HG03103 (cell line): ENCODE results near the gene ALDH18A1.
A peak's percentile ranks its signal among the peaks of the same experiment; 100 is the strongest.

Source experiments
- ATAC-seq: cut with Tn5 transposase; IDR thresholded peaks from one replicate; pipeline ENCODE4 v1.9.1; 2021; ENCODE audit warnings: low read depth; ENCODE audit not compliant: unreplicated experiment

ALDH18A1 gene

DNA sequence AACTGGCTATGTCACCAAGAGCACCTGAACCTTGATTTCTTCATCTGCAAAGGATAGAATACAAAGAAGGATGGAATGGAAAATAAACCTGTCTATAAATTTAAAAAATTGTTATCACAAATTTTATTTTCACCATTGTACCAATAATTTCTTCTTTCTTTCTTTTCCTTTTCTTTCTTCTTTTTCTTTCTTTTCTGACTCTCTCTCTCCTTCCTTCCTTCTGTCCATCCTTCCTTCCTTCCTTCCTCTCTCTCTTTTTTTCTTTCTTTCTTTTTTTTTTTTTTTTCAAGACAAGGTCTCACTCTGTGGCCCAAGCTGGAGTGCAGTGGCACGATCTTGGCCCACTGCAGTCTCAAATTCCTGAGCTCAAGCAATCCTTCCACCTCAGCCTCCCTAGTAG, 58.7 kb downstream of the ALDH18A1 start:
- ATAC-seq: no peak

- no peak for ATAC-seq
These were observed 68.5 kb downstream of the ALDH18A1 start for GRCh38 chr10:95588025-95588424.

DNA sequence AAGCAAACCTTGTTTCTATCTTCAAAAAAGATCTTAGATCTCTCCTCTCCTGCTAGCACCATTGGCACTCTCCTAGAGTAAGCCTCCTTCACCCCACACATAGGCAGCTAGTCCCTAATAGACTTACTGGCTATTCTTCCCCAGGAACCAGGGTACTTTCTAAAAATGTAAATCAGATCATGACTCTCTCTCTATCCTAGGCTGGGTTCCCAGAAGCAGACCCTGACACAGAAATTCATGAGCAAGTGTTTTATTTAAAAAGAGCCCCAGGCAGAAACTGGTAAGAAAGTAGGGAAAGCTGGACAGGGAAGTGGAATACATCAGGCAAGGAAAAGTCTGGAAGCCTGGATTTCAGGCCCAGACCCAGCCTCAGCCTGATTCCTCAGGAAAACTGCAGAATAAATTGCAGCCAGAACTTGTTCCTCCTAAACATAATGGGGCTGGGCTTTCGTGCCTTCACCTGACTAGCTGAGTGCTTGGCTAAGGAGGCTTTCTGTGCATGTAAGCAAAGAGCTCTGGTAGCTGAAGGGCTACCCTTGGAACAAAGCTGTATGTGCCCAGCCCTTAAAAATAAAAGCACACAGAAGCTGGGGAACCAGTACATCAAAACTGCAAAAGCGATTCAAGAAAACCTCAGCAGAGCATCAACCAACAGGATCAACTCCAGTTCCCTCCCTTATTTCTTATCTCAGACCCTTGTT, 76.5 kb downstream of the ALDH18A1 start:
- no peak for ATAC-seq

GRCh38 chr10:95579292-95579691, 77.2 kb downstream of the ALDH18A1 start:
- no peak for ATAC-seq

GRCh38 chr10:95578619-95579018, 77.9 kb downstream of the ALDH18A1 start:
- ATAC-seq: no peak

GRCh38 chr10:95574649-95575365, 81.7 kb downstream of the ALDH18A1 start:
- no peak for ATAC-seq

GRCh38 chr10:95573964-95574604, 82.4 kb downstream of the ALDH18A1 start:
- no peak for ATAC-seq

- ATAC-seq: no peak
These were observed 83.0 kb downstream of the ALDH18A1 start for GRCh38 chr10:95573527-95573926.

GRCh38 chr10:95572131-95572820, 84.2 kb downstream of the ALDH18A1 start:
- ATAC-seq: no peak

GRCh38 chr10:95571390-95571789, 85.1 kb downstream of the ALDH18A1 start:
- ATAC-seq: no peak

GRCh38 chr10:95569368-95569767, 87.1 kb downstream of the ALDH18A1 start:
- ATAC-seq: no peak

- ATAC-seq: no peak
These were observed 88.4 kb downstream of the ALDH18A1 start for GRCh38 chr10:95567903-95568630.

DNA sequence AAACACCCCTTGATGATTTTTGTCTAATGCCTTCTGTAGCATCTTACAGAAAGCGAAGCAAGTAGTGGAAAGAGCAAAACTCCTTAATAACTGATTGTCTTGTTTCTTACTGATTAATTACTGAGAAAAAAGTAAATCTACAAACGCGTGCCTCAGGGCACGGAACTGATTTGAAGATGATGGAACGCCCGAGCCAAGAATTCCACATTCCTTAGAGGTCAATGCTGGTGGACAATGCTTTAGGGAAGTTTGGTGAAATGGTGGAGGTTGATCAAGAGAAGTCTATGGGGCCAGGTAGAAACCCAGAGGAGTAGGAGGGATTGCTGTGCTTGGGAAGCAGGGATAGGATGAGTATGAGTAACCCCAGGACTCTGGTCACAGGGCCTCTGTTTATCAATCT, 90.4 kb downstream of the ALDH18A1 start:
- ATAC-seq: no peak

- ATAC-seq: no peak
These were observed 91.2 kb downstream of the ALDH18A1 start for GRCh38 chr10:95565336-95565735.

- ATAC-seq: no peak
These were observed 92.2 kb downstream of the ALDH18A1 start for GRCh38 chr10:95564291-95564690.

GRCh38 chr10:95562341-95562965, 94.1 kb downstream of the ALDH18A1 start:
- ATAC-seq: no peak

GRCh38 chr10:95561864-95562177, 94.7 kb downstream of the ALDH18A1 start:
- no peak for ATAC-seq

GRCh38 chr10:95561177-95561863, 95.2 kb downstream of the ALDH18A1 start, which contains the start of gene SORBS1:
Gene SORBS1, minus strand, starts transcription at chr10:95561371. Its CDS starts 120,236 bp downstream, at chr10:95441135.
- ATAC-seq: peak; percentile 99
